Thoracic aorta (tissue), 2 donors: Measurements from ENCODE around the gene RNF2. TPM values are rescaled to one million over a fixed set of nuclear protein-coding genes. Genes with fewer than 3 reads are reported as not detected.

Source experiments
- ATAC-seq: fragments of 150-250 bp; one replicate; pipeline ENCODE4 v1.8.0; 2017; ENCODE audit warnings: low read depth; ENCODE audit not compliant: insufficient number of reproducible peaks, low FRiP score
- DNase-seq: peaks from one replicate; pipeline ENCODE4 v3.0.0-alpha.2; 2020; ENCODE audit warnings: low spot score
- H3K27ac ChIP-seq, 2 donors: fragments of 200-600 bp; sonication (generic); 1 replicate in 1 of 2; 2 replicates in 1 of 2; pipeline ENCODE4 v1.5.1; 2016; ENCODE audit warnings: mild to moderate bottlenecking in 2 of 2, moderate library complexity in 2 of 2
- H3K27me3 ChIP-seq: fragments of 200-600 bp; sonication (generic); replicated peaks from 2 replicates; pipeline ENCODE4 v1.6.0; 2016; ENCODE audit warnings: mild to moderate bottlenecking; ENCODE audit not compliant: insufficient read depth
- H3K36me3 ChIP-seq: fragments of 200-600 bp; sonication (generic); one replicate; pipeline ENCODE4 v1.5.1; 2016
- H3K4me1 ChIP-seq, 2 donors: fragments of 200-600 bp; sonication (generic); 1 replicate in 1 of 2; 2 replicates in 1 of 2; pipeline versions ENCODE4 v1.5.1 to v1.6.0; 2016; ENCODE audit warnings: low read depth in 2 of 2, mild to moderate bottlenecking in 1 of 2; ENCODE audit not compliant: control insufficient read depth in 1 of 2
- H3K4me3 ChIP-seq: fragments of 200-600 bp; sonication (generic); 2 replicates; pipeline ENCODE4 v1.5.1; 2016; ENCODE audit warnings: mild to moderate bottlenecking
- H3K9me3 ChIP-seq: fragments of 200-600 bp; sonication (generic); 2 replicates; pipeline ENCODE4 v1.5.1; 2016
- total RNA-seq, 2 donors: library from RNA; depleted of rRNA; stranded (reverse); fragments of >200 nt; gene quantifications; one replicate each; pipeline versions ENCODE4 v1.1.0 to v1.2.3, GENCODE V29; 2016
- TF ChIP-seq, protein P1 (sequence below): fragments of 200-600 bp; sonication (generic); IDR thresholded peaks from one replicate; pipeline ENCODE4 v1.5.1; 2019; ENCODE audit warnings: antibody characterized with exemption

The RNF2 gene
- total RNA-seq, 2 donors from 2014 or later: 13.8 to 15.7 TPM

DNA sequence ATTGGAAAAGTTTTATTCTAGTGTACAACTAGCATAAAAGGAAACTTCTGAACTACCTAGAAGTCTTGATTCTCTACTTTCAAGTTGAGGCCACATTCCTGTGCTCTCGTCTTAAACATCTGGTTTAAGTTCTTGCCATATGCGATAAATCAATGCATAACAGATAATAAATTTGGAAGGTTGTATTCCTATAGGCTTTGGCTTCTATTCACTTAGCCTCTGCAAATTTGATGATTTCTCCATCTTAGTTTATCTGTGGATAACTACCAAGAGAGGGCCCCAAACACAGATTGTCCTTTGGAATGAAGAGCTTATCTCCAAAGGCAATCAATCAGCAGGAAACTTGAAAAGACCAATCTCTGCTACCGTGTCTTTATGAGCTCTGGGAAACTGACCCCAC is 11.7 kb upstream of the RNF2 start:
- no peaks in the 10 kb centered on the region for H3K9me3 ChIP-seq
- no peaks in the 10 kb centered on the region for H3K27me3 ChIP-seq
- no peak overlapping the region for H3K27ac ChIP-seq
- DNase-seq (no peak), ATAC-seq (no peak)
- TF ChIP-seq, protein P1, sequence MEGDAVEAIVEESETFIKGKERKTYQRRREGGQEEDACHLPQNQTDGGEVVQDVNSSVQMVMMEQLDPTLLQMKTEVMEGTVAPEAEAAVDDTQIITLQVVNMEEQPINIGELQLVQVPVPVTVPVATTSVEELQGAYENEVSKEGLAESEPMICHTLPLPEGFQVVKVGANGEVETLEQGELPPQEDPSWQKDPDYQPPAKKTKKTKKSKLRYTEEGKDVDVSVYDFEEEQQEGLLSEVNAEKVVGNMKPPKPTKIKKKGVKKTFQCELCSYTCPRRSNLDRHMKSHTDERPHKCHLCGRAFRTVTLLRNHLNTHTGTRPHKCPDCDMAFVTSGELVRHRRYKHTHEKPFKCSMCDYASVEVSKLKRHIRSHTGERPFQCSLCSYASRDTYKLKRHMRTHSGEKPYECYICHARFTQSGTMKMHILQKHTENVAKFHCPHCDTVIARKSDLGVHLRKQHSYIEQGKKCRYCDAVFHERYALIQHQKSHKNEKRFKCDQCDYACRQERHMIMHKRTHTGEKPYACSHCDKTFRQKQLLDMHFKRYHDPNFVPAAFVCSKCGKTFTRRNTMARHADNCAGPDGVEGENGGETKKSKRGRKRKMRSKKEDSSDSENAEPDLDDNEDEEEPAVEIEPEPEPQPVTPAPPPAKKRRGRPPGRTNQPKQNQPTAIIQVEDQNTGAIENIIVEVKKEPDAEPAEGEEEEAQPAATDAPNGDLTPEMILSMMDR: no peak
- no peaks in the 10 kb centered on the region for H3K4me1 ChIP-seq
- H3K36me3 ChIP-seq: no peaks in the 10 kb centered on the region
- no peak overlapping the region for H3K4me3 ChIP-seq

DNA sequence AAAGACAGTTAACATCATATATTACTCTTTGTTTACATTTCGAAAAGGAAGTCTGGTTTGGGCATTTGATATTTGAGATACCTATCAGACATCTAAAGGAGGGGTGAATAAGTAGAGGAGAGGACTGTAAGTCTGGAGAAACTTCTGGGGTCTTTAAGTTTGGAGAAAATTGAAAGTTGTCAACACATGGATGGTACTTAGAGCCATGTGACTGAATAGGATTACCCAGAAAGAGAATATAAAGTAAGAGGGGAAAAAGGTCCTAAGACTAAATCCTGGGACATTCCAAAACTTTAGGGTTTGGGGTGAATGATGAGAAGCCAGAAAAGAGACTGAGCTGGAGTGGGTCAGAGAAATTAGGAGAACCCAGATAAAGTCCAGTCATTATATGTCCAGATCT is 10.1 kb upstream of the RNF2 start:
- H3K27ac ChIP-seq: no peak overlapping the region
- no peaks in the 10 kb centered on the region for H3K36me3 ChIP-seq
- H3K4me3 ChIP-seq: no peak overlapping the region
- H3K9me3 ChIP-seq: no peaks in the 10 kb centered on the region
- ATAC-seq (no peak), DNase-seq (no peak)
- TF ChIP-seq, protein P1: no peak
- no peaks in the 10 kb centered on the region for H3K27me3 ChIP-seq
- H3K4me1 ChIP-seq: no peaks in the 10 kb centered on the region

DNA sequence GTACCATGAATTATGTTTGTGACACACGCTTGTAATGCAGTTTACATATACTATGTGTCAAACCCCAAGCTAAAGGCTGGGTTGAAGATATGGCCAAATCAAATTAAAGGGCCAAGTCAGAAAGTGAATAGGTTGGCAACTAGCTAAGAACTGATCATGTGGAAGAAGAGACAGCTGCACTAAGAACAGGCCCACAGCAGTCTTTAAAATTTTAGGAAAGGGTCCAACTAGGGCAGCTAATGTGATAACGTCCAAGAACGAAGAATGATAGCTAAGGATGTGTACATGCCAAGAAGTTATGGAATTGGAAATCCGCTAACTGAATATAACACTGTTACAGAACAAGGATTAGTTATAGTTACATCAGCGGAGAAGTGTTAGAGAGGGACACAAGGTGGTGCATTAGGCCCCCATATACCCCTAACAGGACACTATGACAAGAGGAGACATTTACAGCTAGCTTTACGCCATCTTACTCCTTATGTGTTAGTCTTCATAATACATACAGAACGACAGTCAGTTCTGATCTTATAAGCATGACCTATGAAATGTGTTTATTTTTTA is 6.5 kb upstream of the RNF2 start:
- no peak for ATAC-seq
- Histone ChIP-seq H3K9me3 (no peaks in the 10 kb centered on the region), H3K27ac (no peak overlapping the region), H3K4me3 (no peak overlapping the region), H3K36me3 (no peaks in the 10 kb centered on the region), H3K4me1 (no peaks in the 10 kb centered on the region), H3K27me3 (no peaks in the 10 kb centered on the region)
- TF ChIP-seq, protein P1: no peak
- no peak for DNase-seq

DNA sequence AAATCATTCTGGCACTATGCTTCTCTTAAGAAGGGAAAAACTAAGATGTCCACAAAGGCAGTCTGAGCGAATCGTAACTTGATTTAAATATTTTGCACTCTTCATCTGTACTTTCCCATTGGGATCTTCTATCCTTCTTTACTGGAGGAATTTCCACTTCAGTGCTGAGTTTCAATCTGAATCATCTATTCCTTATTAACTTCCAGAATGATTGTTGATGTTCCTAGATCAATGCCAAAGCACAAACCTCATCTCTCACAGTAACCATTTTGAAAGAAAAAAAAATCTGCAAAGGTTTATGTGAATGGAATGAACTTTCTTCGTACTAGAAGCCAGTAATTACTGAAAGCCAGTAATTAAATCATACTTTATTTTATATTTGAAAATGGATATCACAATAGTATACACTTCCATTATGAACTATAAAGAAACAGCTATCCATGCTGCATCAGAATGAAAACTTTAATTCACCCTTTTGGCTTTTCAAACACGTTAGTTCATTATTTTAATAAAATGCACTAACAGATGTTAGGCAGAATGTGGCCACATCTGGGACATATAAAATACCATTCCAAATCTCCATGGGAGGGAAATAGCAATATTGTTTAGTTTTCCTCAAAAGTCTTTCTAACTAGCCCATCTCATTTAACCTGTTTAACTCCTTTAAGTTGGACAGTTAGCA is 5.5 kb upstream of the RNF2 start:
- Histone ChIP-seq H3K27ac (no peak overlapping the region), H3K4me3 (no peak overlapping the region), H3K27me3 (no peaks in the 10 kb centered on the region), H3K4me1 (no peaks in the 10 kb centered on the region), H3K9me3 (no peaks in the 10 kb centered on the region), H3K36me3 (no peaks in the 10 kb centered on the region)
- DNase-seq (no peak), ATAC-seq (no peak)
- TF ChIP-seq, protein P1: no peak

DNA sequence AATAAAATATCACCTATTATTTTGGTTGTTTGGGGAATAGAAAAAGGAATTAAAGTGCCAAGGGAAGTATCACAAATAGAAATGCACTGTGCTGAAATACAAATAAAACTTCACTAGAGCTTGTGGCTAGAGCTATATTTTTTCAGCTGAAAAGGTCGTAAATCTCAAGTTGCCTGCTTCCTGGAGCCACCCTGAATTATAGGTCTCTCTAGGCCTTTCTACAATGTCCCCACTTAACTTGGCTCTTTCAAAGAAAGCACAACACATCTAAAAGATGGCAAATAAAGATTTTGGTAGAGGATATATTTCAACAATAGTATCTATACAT is 5.0 kb upstream of the RNF2 start:
- no peaks in the 10 kb centered on the region for H3K27me3 ChIP-seq
- H3K9me3 ChIP-seq: no peaks in the 10 kb centered on the region
- H3K4me1 ChIP-seq: no peaks in the 10 kb centered on the region
- no peak for DNase-seq
- no peaks in the 10 kb centered on the region for H3K36me3 ChIP-seq
- H3K4me3 ChIP-seq: no peak overlapping the region
- TF ChIP-seq, protein P1: no peak
- H3K27ac ChIP-seq: no peak overlapping the region
- ATAC-seq: no peak
